ENCODE data around the gene MED27. TPM values are rescaled to one million over a fixed set of nuclear protein-coding genes. Genes with fewer than 3 reads are reported as not detected.

The MED27 gene
- polyA plus RNA-seq (ENCODE audit: insufficient read length) = 13.9 TPM

DNA sequence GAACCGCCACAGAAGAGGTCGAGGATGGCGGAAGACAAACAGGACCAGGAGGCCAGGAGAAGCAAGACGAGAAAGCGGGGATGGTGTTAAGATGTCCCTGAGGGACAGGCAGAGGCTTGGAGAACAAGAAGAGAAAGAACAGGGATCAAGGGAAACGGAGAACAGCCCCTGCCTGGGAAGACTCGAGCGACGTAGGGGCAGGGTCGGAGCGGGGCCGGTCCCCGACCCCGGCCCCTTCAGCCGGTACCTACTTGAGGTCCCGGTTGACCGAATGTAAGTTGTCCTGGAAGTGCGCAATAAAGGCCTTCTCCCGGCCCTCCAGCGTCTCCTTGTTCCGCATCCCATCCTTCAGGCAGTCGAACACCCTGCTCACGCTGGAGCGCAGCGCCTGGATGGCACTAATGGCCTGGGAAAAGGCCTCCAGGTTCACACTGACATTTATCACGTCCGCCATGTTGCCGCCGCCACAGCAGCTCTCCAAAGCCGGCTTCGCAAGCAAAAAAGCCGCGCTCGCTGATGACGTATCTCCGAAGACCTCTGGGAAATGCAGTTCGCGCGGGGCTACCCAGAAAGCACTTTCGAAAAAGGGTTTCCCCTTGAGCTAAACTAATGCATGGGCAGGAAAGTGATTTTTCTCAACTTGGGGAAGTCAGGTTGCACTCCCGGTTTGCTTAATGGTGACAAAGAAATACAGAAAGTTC lies at the start of gene MED27:
Gene MED27 (minus strand): TSS at position 477 of the 701 bp plus-strand sequence. CDS start 23 bp downstream, at position 454.
- peak; percentile 92 for DNase-seq

DNA sequence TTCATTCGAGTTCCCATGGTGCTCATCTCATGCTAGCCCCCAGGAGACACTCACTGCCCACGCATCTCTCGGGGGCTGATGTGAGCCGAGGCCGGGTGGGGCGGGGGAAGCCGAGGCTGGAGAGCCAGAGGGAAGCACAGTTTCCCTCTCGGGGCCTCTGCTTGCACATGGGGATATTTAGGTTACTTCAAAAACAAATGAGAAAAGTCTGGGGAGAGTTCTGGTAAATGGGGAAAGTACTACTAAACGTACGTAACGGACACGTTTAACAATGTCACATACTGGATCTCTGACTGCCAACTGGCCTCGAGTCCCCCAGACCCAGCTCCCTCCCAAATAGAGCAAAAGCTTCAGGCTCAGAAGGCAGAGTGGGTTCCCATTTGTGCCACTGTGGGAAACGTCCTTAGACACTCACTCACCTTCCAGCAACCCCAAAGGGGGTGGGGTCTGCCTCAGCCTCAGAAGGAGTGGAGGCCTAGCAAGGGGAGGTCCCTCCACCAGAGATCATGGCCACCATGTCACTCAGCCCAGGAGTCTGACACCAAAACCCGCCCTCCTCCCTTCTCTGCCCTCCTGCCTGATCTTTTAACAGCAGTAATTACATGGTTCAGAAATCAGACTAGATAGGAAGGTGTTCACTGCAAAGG lies 48.3 kb upstream of the MED27 start:
- no peak for DNase-seq

DNA sequence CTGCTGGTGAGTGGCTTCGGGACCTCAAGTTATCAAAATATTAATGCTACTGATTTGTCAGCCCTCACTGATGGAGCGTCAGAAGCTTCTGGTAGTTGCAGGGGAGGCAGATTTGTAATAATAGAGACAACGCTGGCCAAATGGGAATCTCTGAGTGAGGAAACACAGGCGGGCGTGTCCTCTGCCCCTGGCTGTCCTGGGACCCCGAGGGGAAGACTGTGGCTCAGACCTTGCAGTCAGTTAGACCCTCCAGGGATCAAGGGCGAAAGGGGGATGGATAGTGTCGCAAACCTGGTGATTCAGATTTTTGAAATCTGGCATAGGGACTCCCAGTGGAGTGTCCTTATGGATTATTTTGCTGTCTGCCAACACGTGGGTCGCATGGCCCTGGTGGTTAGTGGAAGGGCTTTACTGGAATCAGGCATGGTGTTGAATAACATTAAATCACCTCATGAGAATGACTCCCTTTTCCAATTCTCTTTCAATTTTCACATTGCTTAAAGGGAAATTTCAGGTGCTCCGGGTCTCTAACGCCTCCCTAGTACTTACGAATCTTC lies 47.1 kb upstream of the MED27 start:
- DNase-seq = no peak

- no peak for DNase-seq
These were observed 46.4 kb upstream of the MED27 start for GRCh38 chr9:132125944-132126679.

DNA sequence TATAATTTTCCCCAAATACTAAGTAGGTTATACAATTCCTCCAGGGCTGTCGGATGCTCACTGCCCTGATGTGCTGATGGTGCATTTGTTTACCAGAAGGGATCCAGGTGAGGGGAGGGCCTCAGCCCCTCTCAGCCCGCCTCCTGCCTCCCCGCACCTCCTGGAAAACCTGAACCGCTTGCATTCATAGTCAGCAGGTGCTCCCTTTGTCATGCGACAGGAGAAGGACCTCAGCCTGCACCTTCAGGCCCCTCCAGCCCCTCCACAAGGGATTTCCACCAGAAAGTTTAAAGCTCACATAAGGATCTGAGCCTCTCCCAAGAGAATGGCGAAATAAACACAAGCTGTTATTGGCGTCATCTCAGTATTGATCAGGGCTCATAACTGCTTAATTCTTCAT lies 45.7 kb upstream of the MED27 start:
- no peak for DNase-seq

DNA sequence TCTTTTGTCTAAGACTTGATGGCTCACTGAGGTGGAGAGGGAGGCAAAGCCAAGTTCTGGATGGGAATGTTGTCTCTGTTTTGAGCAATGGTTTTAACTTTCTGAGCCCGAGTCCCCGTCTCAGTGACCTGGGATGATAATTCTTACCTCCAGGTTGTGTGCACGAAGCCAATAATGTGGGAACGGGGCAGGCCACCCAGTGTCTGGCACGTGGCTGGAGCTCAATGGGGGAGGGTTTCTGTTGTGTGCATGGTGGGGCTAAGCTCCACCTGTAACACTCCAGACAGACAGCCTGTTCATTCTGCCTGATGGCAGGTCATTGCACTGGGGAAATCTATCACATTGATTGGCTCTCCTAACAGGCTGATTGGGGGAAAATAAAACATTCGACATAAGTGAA lies 45.1 kb upstream of the MED27 start:
- no peak for DNase-seq

DNA sequence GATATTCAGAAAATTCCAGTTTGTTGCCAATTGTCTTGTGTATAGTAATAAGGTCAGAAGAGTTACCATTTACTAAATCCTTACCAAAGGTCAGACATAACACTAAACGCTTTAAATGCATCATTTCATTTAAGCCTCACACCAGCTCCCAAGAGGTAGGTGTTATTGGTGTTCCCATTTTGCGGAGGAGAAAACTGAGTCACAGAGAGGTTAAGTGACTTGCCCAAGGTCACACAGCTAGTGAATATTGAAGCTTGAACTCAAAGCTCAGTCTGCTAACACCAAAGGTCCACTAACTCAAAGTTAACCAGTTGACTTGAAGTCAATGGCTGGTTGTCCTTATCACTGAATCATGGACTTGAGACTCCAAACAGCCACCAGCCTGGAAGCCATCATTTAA lies 41.4 kb upstream of the MED27 start:
- DNase-seq = no peak

DNA sequence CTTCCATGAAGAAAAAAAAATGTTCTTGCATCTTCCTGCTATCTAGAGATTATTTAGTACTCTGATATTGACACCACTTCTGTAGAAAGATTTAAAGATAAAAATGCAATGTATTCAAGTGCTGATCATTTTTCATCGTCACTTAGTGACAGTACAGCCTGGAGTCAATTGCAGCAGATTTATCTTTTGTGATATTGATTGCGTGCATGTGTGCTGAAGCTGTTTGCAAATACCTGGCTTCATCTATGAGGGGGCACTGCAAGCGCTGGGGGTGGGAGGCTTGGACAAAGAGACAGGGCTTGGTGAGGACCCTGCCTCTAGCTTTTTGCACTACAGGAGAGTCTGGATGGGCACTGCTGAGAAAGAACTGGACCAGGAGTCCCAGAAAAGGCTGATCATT lies 38.0 kb upstream of the MED27 start:
- no peak for DNase-seq

DNA sequence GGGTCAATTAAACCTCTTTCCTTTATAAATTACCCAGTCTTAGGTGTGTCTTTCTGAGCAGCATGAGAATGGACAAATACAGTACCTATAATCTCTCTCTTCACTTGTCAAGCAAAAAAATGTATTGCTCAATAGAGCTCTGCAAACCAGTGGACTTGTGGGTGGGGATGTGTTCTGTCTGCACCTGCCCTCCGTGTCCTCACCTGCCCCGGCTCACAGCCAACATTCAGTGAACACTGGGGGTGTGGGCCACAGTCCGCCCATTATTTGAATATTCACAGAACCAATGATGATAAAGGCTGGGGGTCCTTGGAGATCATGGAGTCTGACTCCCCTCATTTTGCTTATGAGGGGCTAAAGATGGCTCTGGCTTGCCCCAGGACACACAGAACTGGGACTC lies 36.9 kb upstream of the MED27 start:
- DNase-seq = no peak

- DNase-seq = peak; percentile 73
These were observed 34.5 kb upstream of the MED27 start for GRCh38 chr9:132114102-132114707.

DNA sequence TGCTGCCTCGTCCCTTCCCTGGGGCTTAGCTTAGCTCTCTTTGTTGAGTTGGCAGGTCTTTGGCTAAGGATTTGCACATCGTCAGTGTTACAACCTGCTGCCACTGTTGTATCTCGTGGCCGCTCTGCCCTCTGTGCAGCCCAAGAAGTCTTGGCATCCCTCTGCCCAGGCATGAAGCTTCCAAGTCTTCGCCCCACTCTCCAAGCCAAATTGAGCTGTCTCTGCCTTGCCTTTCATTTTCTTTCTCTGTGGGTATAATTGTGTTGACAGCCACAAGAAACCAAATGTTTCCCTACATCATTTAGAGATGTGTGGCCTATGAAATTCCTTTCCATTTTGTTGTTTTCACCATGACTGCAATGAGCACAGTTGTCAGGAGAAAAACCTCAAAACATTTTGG lies 29.6 kb upstream of the MED27 start:
- no peak for DNase-seq

- DNase-seq = no peak
These were observed 29.1 kb upstream of the MED27 start for GRCh38 chr9:132108728-132109127.

DNA sequence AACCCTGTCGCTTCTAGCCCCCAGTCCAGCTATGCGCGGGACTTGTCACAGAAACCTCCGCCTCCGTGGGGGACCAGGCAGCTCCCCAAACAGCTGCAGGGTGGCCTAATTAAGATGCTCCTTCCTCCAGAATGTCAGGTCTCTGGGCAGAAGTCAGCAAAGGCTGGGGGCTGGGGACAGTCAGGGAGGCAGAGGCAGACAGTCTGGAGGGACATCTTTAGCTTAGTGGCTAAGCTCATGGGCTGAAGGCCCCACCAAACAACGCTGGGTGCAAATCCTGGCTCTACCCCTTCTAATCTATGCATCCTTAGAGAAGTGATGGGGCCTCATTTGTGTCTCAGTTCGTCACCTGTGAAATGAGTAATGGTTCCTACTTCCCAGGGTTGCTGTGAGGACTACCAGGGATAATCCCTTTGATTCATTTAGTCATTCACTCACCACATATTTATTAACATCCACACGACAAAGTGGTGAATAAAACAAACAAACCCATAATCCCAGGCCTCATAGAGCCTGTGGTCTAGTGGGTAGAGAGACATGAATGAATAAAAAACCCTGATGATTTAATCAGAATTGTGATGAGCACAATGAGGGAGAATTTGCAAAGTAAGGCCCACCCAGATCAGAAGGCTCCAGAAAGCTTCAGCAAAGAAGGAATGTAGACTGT lies 20.2 kb upstream of the MED27 start:
- no peak for DNase-seq

DNA sequence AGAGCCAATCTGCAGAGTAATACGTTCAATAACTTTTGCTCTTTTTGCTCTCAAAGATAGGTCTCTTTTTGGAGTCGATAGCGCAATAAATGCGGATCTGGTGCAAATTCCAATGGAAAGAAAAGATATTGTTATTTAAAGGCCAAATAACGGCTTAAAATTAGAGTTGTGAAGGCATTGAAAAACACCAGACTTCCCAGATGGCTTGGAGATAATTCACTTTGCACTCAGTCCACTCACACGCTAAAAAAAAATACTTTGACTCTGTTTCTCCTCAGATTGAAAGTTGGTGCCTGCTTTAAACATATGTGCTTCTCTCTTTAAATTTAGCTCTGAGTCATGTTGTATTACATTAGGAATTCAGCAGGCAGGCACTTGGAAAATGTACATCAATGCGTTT lies 19.5 kb upstream of the MED27 start:
- DNase-seq = no peak

- DNase-seq = no peak
These were observed 14.7 kb upstream of the MED27 start for GRCh38 chr9:132094314-132094791.

DNA sequence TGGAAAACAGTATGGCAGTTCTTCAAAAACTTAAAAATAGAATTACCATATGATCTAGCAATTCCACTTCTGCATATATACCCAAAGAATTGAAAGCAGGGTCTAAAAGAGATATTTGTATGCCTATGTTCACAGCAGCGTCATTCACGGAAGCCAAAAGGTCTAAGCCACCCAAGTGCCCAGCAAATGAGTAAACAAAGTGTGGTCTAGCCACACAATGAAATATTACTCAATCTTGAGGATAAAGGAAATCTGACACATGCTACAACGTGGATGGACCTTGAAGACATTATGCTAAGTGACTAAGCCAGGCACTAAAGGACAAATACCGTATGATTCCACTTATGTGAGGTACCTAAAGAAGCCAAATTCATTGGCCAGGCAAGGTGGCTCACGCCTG lies 11.1 kb upstream of the MED27 start:
- no peak for DNase-seq

GRCh38 chr9:132087438-132088030 lies 7.9 kb upstream of the MED27 start:
- DNase-seq = no peak

DNA sequence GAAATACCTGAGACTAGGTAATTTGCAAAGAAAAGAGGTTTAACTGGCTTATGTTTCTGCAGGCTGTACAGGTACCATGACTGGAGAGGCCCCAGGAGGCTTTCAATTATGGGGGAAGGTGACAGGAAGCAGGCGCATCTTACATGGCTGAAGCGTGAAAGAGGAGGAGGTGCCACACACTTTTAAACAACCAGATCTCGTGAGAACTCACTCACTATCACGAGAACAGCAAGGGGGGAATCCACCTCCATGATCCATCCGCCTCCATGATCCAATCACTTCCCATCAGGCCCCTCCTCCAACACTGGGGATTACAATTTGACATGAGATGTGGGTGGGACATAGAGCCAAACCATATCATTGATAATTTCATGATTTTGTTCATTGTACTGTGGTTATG lies 2.5 kb upstream of the MED27 start:
- no peak for DNase-seq

- peak; percentile 0 for DNase-seq
These were observed 839 bp downstream of the MED27 start for GRCh38 chr9:132078699-132079356.

- DNase-seq = peak; percentile 4
These were observed 1.6 kb downstream of the MED27 start for GRCh38 chr9:132077881-132078698.

All from hindlimb muscle (tissue), 1 donor.